K562 (cell line): ENCODE results near the gene SIGLEC6. TPM values are rescaled to one million over a fixed set of nuclear protein-coding genes. Genes with fewer than 3 reads are reported as not detected.

Experiments
- ASH1L ChIP-seq: fragments of 450-650 bp; IDR thresholded peaks from 2 replicates; pipeline ENCODE4 v1.6.1; 2018; ENCODE audit warnings: borderline replicate concordance, mild to moderate bottlenecking, low read depth; ENCODE audit not compliant: partially characterized antibody
- CAMTA2 ChIP-seq: fragments of 250-450 bp; sonication (Bioruptor Pico); conservative IDR thresholded peaks from 2 replicates; pipeline ENCODE4 v1.5.1; 2022
- EZH2 ChIP-seq: IDR thresholded peaks from 2 replicates; pipeline ENCODE4 v1.6.1; 2012; ENCODE audit warnings: low read depth, mild to moderate bottlenecking, inconsistent platforms, low read length, borderline replicate concordance
- FOXK1 ChIP-seq: sonication (generic); formaldehyde crosslinking; IDR thresholded peaks from 2 replicates; pipeline ENCODE4 v1.8.0; 2022; ENCODE audit warnings: missing genetic modification reagents, mild to moderate bottlenecking, borderline replicate concordance
- TAF9B ChIP-seq: fragments of 450-650 bp; IDR thresholded peaks from 2 replicates; pipeline ENCODE4 v1.6.1; 2018; ENCODE audit warnings: mild to moderate bottlenecking; ENCODE audit not compliant: partially characterized antibody
- ZBTB7A ChIP-seq: IDR thresholded peaks from 2 replicates; pipeline ENCODE4 v1.6.1; 2011; ENCODE audit warnings: low read depth, mild to moderate bottlenecking, low read length, moderate library complexity, borderline replicate concordance; ENCODE audit not compliant: control insufficient read depth
- ZNF584 ChIP-seq: fragments of 200-800 bp; sonication (Bioruptor generic); IDR thresholded peaks from 2 replicates; pipeline ENCODE4 v1.6.1; 2016; ENCODE audit warnings: low read depth, mild to moderate bottlenecking, missing genetic modification characterization, missing compliant biosample characterization
- ZNF699 ChIP-seq: fragments of 250-450 bp; sonication (Bioruptor Pico); IDR thresholded peaks from 2 replicates; pipeline ENCODE4 v1.8.0; 2021; ENCODE audit warnings: mild to moderate bottlenecking, moderate library complexity; ENCODE audit not compliant: insufficient replicate concordance
- polyA plus RNA-seq, 8 experiments: library from polyadenylated mRNA; depleted of rRNA in 4 of 8; stranded (reverse) in 5 of 8; unstranded in 3 of 8; fragments of >200 nt; fragmentation: Nextera tagmentation in 2 of 8; fragmentation: Illumina TruSeq in 1 of 8; extraction: Ambion mirVana in 2 of 8; extraction: Trizol in 1 of 8; gene quantifications; 2 replicates each; pipeline versions ENCODE4 v1.2.1 to v1.2.3, GENCODE V29; 2011 to 2014; ENCODE audit warnings: inconsistent platforms in 1 of 8, missing spikeins in 1 of 8
- total RNA-seq, 7 experiments: library from RNA; depleted of rRNA in 6 of 7; stranded (reverse); fragments of >200 nt in 6 of 7; fragmentation: Illumina TruSeq in 2 of 7; extraction: Trizol in 2 of 7; gene quantifications; 2 replicates each; pipeline versions ENCODE4 v1.2.1 to v1.2.3, GENCODE V29; 2011 to 2021; ENCODE audit warnings: low replicate concordance in 1 of 7
- TF ChIP-seq, protein P1 (sequence below): fragments of 450-650 bp; IDR thresholded peaks from 2 replicates; pipeline ENCODE4 v1.6.1; 2016; ENCODE audit warnings: low read depth
- TF ChIP-seq, protein P2 (sequence below): fragments of 450-650 bp; conservative IDR thresholded peaks from 2 replicates; pipeline ENCODE4 v1.6.1; 2016; ENCODE audit warnings: missing genetic modification characterization, low read depth, mild to moderate bottlenecking, control low read depth, missing compliant biosample characterization
- TF ChIP-seq, protein P3 (sequence below): sonication (generic); formaldehyde crosslinking; IDR thresholded peaks from 2 replicates; pipeline ENCODE4 v1.8.0; 2022; ENCODE audit warnings: mild to moderate bottlenecking, low read depth, missing genetic modification reagents
- TF ChIP-seq, protein P4 (sequence below): fragments of 250-450 bp; sonication (Bioruptor Pico); IDR thresholded peaks from 2 replicates; pipeline ENCODE4 v1.4.0; 2020; ENCODE audit warnings: mild to moderate bottlenecking, moderate library complexity

Gene SIGLEC6
- total and polyA plus RNA-seq, 9 of the 15 experiments (the other 6 are each of a cell fraction or from before 2014, with no cell fraction given): 0.03 to 17.5 (median 0.71) TPM

DNA sequence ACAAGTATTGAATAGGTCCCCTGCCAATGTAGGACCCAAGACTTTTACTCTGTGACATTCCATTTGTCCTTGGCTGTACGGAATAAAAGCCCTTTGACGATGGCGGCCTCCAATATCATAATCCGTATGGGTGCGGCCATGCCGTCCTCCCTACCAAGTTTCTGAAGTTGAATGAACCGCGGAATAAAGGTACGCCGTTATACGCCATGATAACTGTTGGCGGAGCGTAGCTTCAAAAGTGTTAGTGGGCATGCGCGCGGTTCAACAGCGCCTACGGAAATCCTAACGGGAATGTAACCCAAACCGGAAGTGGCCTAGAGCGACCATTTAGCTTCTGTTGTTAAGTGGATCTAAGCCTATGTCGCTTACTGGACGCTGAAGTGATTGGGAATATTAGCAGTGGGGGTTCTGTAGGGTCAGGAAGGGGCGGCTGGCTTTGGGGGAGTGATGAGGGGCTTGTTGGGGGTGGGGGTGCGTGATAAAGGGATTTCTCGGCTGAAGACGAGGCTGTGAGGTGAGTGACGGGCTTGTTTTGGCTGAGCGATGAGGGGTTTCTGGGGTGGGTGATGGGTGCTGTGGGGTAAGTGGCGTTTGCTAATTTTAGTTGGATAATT is 39.6 kb upstream of the SIGLEC6 start, which contains the start of gene ZNF175 (continued):
- TF ChIP-seq, protein P1, sequence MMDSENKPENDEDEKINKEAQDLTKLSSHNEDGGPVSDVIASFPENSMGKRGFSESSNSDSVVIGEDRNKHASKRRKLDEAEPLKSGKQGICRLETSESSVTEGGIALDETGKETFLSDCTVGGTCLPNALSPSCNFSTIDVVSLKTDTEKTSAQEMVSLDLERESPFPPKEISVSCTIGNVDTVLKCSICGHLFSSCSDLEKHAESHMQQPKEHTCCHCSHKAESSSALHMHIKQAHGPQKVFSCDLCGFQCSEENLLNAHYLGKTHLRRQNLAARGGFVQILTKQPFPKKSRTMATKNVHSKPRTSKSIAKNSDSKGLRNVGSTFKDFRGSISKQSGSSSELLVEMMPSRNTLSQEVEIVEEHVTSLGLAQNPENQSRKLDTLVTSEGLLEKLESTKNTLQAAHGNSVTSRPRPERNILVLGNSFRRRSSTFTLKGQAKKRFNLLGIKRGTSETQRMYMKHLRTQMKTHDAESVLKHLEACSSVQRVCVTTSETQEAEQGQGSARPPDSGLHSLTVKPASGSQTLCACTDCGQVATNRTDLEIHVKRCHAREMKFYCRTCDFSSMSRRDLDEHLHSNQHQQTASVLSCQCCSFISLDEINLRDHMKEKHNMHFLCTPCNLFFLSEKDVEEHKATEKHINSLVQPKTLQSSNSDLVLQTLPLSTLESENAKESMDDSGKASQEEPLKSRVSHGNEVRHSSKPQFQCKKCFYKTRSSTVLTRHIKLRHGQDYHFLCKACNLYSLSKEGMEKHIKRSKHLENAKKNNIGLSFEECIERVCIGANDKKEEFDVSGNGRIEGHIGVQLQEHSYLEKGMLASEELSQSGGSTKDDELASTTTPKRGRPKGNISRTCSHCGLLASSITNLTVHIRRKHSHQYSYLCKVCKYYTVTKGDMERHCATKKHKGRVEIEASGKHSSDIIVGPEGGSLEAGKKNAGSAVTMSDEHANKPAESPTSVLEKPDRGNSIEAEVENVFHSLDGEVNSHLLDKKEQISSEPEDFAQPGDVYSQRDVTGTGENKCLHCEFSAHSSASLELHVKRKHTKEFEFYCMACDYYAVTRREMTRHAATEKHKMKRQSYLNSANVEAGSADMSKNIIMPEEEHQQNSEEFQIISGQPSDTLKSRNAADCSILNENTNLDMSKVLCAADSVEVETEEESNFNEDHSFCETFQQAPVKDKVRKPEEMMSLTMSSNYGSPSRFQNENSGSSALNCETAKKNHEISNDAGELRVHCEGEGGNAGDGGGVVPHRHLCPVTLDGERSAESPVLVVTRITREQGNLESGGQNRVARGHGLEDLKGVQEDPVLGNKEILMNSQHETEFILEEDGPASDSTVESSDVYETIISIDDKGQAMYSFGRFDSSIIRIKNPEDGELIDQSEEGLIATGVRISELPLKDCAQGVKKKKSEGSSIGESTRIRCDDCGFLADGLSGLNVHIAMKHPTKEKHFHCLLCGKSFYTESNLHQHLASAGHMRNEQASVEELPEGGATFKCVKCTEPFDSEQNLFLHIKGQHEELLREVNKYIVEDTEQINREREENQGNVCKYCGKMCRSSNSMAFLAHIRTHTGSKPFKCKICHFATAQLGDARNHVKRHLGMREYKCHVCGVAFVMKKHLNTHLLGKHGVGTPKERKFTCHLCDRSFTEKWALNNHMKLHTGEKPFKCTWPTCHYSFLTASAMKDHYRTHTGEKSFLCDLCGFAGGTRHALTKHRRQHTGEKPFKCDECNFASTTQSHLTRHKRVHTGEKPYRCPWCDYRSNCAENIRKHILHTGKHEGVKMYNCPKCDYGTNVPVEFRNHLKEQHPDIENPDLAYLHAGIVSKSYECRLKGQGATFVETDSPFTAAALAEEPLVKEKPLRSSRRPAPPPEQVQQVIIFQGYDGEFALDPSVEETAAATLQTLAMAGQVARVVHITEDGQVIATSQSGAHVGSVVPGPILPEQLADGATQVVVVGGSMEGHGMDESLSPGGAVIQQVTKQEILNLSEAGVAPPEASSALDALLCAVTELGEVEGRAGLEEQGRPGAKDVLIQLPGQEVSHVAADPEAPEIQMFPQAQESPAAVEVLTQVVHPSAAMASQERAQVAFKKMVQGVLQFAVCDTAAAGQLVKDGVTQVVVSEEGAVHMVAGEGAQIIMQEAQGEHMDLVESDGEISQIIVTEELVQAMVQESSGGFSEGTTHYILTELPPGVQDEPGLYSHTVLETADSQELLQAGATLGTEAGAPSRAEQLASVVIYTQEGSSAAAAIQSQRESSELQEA: peak; percentile 89
- TF ChIP-seq ZNF699 (CRISPR knock-in tag) (no peak), ZNF584 (CRISPR knock-in tag) (peak; percentile 74; the same call in 1 of the 2 replicates), CAMTA2 (CRISPR knock-in tag) (no peak), ZBTB7A (peak; percentile 33; the same call in 1 of the 2 replicates), FOXK1 (CRISPR knock-in tag) (no peak), TAF9B (peak; percentile 58), EZH2 (no peak), ASH1L (peak; percentile 75)
- TF ChIP-seq, protein P2, sequence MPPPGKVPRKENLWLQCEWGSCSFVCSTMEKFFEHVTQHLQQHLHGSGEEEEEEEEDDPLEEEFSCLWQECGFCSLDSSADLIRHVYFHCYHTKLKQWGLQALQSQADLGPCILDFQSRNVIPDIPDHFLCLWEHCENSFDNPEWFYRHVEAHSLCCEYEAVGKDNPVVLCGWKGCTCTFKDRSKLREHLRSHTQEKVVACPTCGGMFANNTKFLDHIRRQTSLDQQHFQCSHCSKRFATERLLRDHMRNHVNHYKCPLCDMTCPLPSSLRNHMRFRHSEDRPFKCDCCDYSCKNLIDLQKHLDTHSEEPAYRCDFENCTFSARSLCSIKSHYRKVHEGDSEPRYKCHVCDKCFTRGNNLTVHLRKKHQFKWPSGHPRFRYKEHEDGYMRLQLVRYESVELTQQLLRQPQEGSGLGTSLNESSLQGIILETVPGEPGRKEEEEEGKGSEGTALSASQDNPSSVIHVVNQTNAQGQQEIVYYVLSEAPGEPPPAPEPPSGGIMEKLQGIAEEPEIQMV (tag): peak; percentile 67
- TF ChIP-seq, protein P3, sequence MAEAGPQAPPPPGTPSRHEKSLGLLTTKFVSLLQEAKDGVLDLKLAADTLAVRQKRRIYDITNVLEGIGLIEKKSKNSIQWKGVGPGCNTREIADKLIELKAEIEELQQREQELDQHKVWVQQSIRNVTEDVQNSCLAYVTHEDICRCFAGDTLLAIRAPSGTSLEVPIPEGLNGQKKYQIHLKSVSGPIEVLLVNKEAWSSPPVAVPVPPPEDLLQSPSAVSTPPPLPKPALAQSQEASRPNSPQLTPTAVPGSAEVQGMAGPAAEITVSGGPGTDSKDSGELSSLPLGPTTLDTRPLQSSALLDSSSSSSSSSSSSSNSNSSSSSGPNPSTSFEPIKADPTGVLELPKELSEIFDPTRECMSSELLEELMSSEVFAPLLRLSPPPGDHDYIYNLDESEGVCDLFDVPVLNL: peak; percentile 82; the same call in 1 of the 2 replicates
- TF ChIP-seq, protein P4, sequence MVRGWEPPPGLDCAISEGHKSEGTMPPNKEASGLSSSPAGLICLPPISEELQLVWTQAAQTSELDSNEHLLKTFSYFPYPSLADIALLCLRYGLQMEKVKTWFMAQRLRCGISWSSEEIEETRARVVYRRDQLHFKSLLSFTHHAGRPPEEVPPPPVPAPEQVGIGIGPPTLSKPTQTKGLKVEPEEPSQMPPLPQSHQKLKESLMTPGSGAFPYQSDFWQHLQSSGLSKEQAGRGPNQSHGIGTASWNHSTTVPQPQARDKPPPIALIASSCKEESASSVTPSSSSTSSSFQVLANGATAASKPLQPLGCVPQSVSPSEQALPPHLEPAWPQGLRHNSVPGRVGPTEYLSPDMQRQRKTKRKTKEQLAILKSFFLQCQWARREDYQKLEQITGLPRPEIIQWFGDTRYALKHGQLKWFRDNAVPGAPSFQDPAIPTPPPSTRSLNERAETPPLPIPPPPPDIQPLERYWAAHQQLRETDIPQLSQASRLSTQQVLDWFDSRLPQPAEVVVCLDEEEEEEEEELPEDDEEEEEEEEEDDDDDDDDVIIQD (CRISPR knock-in tag): no peak
